KMS-11 (cell line): Measurements from ENCODE around the gene NECTIN4.

Source experiments
- H2AFZ ChIP-seq: fragments of 200-600 bp; sonication (generic); 2 replicates; pipeline ENCODE4 v1.6.1; 2016; ENCODE audit warnings: antibody characterized with exemption, mixed run types, low read depth
- H3K27ac ChIP-seq: fragments of 200-600 bp; sonication (generic); 2 replicates; pipeline ENCODE4 v1.6.1; 2016; ENCODE audit warnings: mild to moderate bottlenecking, mixed run types
- H3K27me3 ChIP-seq: fragments of 200-600 bp; sonication (generic); 2 replicates; pipeline ENCODE4 v1.6.1; 2017; ENCODE audit warnings: mild to moderate bottlenecking, low read depth, mixed run types, moderate library complexity; ENCODE audit not compliant: insufficient read depth
- H3K36me3 ChIP-seq: fragments of 200-600 bp; sonication (generic); 2 replicates; pipeline ENCODE4 v1.6.1; 2017; ENCODE audit warnings: mild to moderate bottlenecking, mixed run types; ENCODE audit not compliant: insufficient read depth
- H3K4me1 ChIP-seq: fragments of 200-600 bp; sonication (generic); 2 replicates; pipeline ENCODE4 v1.6.1; 2016; ENCODE audit warnings: mild to moderate bottlenecking, low read depth, mixed run types; ENCODE audit not compliant: poor library complexity, severe bottlenecking
- H3K4me2 ChIP-seq: fragments of 200-600 bp; sonication (generic); 2 replicates; pipeline ENCODE4 v1.7.0; 2016; ENCODE audit warnings: mild to moderate bottlenecking, mixed run types
- H3K4me3 ChIP-seq: fragments of 200-600 bp; sonication (generic); IDR thresholded peaks from 2 replicates; pipeline ENCODE4 v1.6.1; 2017; ENCODE audit warnings: low read depth, low read length, mixed read lengths; ENCODE audit not compliant: insufficient read depth
- H3K79me2 ChIP-seq: fragments of 200-600 bp; sonication (generic); 2 replicates; pipeline ENCODE4 v1.6.1; 2016; ENCODE audit warnings: low read depth, mixed run types; ENCODE audit not compliant: insufficient read depth
- H3K9ac ChIP-seq: fragments of 200-600 bp; sonication (generic); 2 replicates; pipeline ENCODE4 v1.6.1; 2016; ENCODE audit warnings: mild to moderate bottlenecking, mixed run types
- H4K20me1 ChIP-seq: fragments of 200-600 bp; sonication (generic); 2 replicates; pipeline ENCODE4 v1.6.1; 2016; ENCODE audit warnings: mild to moderate bottlenecking, mixed run types; ENCODE audit not compliant: insufficient read depth
- CTCF ChIP-seq: fragments of 200-600 bp; sonication (generic); conservative IDR thresholded peaks from 2 replicates; pipeline ENCODE4 v1.6.1; 2017; ENCODE audit warnings: low read depth, mild to moderate bottlenecking, antibody characterized with exemption, low read length, moderate library complexity, mixed read lengths

NECTIN4 gene

GRCh38 chr1:161021165-161021969, 68.0 kb downstream of the NECTIN4 start:
- no peak overlapping the region for H3K27ac ChIP-seq

More at GRCh38 chr1:161021165-161021969, 68.0 kb downstream of the NECTIN4 start:
- H3K4me3 ChIP-seq, result peak overlapping the region; percentile 99
- H3K27me3 ChIP-seq, result peaks cover 10% of the 10 kb centered on the region; the same call in 1 of the 2 replicates
- no peaks in the 10 kb centered on the region for H3K79me2 ChIP-seq
- H2AFZ ChIP-seq, result peak overlapping the region; percentile 88
- TF ChIP-seq CTCF, result no peak
- H3K9ac ChIP-seq, result peak overlapping the region; percentile 37; the same call in 1 of the 2 replicates
- H3K36me3 ChIP-seq, result no peaks in the 10 kb centered on the region
- H4K20me1 ChIP-seq, result no peaks in the 10 kb centered on the region
- H3K4me2 ChIP-seq, result peak overlapping the region; percentile 55
- peaks cover 20% of the 10 kb centered on the region for H3K4me1 ChIP-seq
